A673 (cell line): ENCODE measurements around the gene INTS4. TPM values are rescaled to one million over a fixed set of nuclear protein-coding genes. Genes with fewer than 3 reads are reported as not detected.

Experiments
- BruUV-seq: library from RNA; stranded (reverse); fragments of 400-500 nt; replicated peaks from 2 replicates; lab custom pipeline; 2021; lab: Mats Ljungman, UMichigan
- CTCF ChIA-PET: fragments of 300-600 bp; sonication (Branson Sonifier 250); formaldehyde crosslinking; loops from one replicate; lab custom pipeline; 2022; ENCODE audit warnings: antibody characterized with exemption; lab: Charles Lee
- POLR2A ChIA-PET: fragments of 300-600 bp; sonication (Branson Sonifier 250); formaldehyde crosslinking; loops from one replicate; lab custom pipeline; 2022; ENCODE audit warnings: antibody characterized with exemption; ENCODE audit not compliant: low non-redundant PET; lab: Charles Lee
- DNase-seq: peaks from one replicate; pipeline ENCODE4 v3.0.0-alpha.2; 2015; ENCODE audit warnings: low spot score
- H3K27ac ChIP-seq: fragments of 200-600 bp; sonication (generic); 2 replicates; pipeline ENCODE4 v1.5.1; 2016; ENCODE audit warnings: mixed run types, low read depth, mild to moderate bottlenecking, mixed read lengths, antibody characterized with exemption, low read length; ENCODE audit not compliant: poor library complexity, severe bottlenecking
- H3K27me3 ChIP-seq: fragments of 200-600 bp; sonication (generic); replicated peaks from 2 replicates; pipeline ENCODE4 v1.6.1; 2017; ENCODE audit warnings: mixed run types, low read depth, mild to moderate bottlenecking, mixed read lengths, antibody characterized with exemption, low read length; ENCODE audit not compliant: insufficient read depth, poor library complexity
- H3K36me3 ChIP-seq: fragments of 200-600 bp; sonication (generic); 2 replicates; pipeline ENCODE4 v1.6.1; 2016; ENCODE audit warnings: mixed run types, mild to moderate bottlenecking, mixed read lengths, antibody characterized with exemption, low read length; ENCODE audit not compliant: insufficient read depth, poor library complexity, severe bottlenecking
- H3K4me1 ChIP-seq: fragments of 200-600 bp; sonication (generic); 2 replicates; pipeline ENCODE4 v1.6.1; 2017; ENCODE audit warnings: mixed run types, mild to moderate bottlenecking, mixed read lengths, antibody characterized with exemption, low read length; ENCODE audit not compliant: insufficient read depth, poor library complexity, severe bottlenecking
- H3K4me3 ChIP-seq: fragments of 200-600 bp; sonication (generic); 2 replicates; pipeline ENCODE4 v1.5.1; 2016; ENCODE audit warnings: low read depth, mixed run types, mild to moderate bottlenecking, mixed read lengths, low read length; ENCODE audit not compliant: poor library complexity, severe bottlenecking
- H3K9me3 ChIP-seq: fragments of 200-600 bp; sonication (generic); 2 replicates; pipeline ENCODE4 v1.6.1; 2016; ENCODE audit warnings: mixed run types, low read depth, mild to moderate bottlenecking, mixed read lengths, antibody characterized with exemption, low read length; ENCODE audit not compliant: poor library complexity, severe bottlenecking
- EZH2 ChIP-seq: fragments of 200-600 bp; sonication (generic); IDR thresholded peaks from 2 replicates; pipeline ENCODE4 v1.6.1; 2017; ENCODE audit warnings: borderline replicate concordance, low read depth, mild to moderate bottlenecking, mixed read lengths, antibody characterized with exemption, low read length; ENCODE audit not compliant: poor library complexity, severe bottlenecking
- intact Hi-C: fragments of 100-400 bp; cut with micrococcal nuclease; formaldehyde crosslinking; loops from one replicate; pipeline ENCODE4 v1.10.0; 2022; ENCODE audit not compliant: unreplicated experiment
- total RNA-seq: library from RNA; stranded (reverse); gene quantifications from 2 replicates; pipeline ENCODE4 v1.2.3, GENCODE V29; 2021
- TF ChIP-seq, protein P1 (sequence below): fragments of 300-800, 200-600 bp; sonication (generic); conservative IDR thresholded peaks from 2 replicates; pipeline ENCODE4 v1.5.1; 2017; ENCODE audit warnings: low read depth, mild to moderate bottlenecking, antibody characterized with exemption, low read length, moderate library complexity, mixed read lengths

Gene INTS4
- total RNA-seq, 1 experiment from 2014 or later, result 66.1 TPM

DNA sequence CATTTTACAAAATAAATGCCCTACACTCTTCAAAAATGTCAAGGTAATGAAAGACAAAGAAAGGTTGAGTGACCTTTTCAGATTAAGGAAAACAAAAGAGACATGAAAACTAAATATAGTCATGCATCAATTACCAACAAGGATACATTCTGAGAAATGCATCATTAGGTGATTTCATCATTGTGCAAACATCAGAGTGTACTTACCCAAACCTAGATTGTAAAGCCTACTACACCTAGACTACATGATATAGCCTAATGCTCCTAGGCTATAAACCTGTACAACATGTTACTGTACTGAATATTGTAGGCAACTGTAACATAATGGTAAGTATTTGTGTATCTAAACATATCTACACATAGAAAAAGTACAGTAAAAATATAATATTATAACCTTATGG is 26.7 kb downstream of the INTS4 start:
- DNase-seq, result no peak
- intact Hi-C loops, result no loop called here
- no peaks in the 10 kb centered on the region for H3K36me3 ChIP-seq
- no peak for TF ChIP-seq EZH2
- TF ChIP-seq, protein P1, sequence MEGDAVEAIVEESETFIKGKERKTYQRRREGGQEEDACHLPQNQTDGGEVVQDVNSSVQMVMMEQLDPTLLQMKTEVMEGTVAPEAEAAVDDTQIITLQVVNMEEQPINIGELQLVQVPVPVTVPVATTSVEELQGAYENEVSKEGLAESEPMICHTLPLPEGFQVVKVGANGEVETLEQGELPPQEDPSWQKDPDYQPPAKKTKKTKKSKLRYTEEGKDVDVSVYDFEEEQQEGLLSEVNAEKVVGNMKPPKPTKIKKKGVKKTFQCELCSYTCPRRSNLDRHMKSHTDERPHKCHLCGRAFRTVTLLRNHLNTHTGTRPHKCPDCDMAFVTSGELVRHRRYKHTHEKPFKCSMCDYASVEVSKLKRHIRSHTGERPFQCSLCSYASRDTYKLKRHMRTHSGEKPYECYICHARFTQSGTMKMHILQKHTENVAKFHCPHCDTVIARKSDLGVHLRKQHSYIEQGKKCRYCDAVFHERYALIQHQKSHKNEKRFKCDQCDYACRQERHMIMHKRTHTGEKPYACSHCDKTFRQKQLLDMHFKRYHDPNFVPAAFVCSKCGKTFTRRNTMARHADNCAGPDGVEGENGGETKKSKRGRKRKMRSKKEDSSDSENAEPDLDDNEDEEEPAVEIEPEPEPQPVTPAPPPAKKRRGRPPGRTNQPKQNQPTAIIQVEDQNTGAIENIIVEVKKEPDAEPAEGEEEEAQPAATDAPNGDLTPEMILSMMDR, result no peak
- BruUV-seq, result no TSS peak
- no peaks in the 10 kb centered on the region for H3K9me3 ChIP-seq
- no peak overlapping the region for H3K27ac ChIP-seq
- POLR2A ChIA-PET, result interaction anchor here (0.8 kb wide), 1 partner anchor 18 kb away, joined by 3 read pairs; no protein-coding TSS in a partner anchor
- CTCF ChIA-PET, result no interaction called here
- no peaks in the 10 kb centered on the region for H3K27me3 ChIP-seq
- H3K4me3 ChIP-seq, result no peak overlapping the region
- no peaks in the 10 kb centered on the region for H3K4me1 ChIP-seq

GRCh38 chr11:77967121-77967520 is 27.3 kb downstream of the INTS4 start:
- Histone ChIP-seq H3K4me3 (no peak overlapping the region), H3K4me1 (no peaks in the 10 kb centered on the region), H3K27me3 (no peaks in the 10 kb centered on the region), H3K9me3 (no peaks in the 10 kb centered on the region), H3K27ac (no peak overlapping the region), H3K36me3 (no peaks in the 10 kb centered on the region)
- intact Hi-C loops, result no loop called here
- CTCF ChIA-PET, result no interaction called here
- BruUV-seq, result no TSS peak
- TF ChIP-seq, protein P1, result no peak
- no peak for TF ChIP-seq EZH2
- POLR2A ChIA-PET, result interaction anchor here (0.6 kb wide), 1 partner anchor 277 kb away, joined by 5 read pairs; no protein-coding TSS in a partner anchor
- no peak for DNase-seq

- intact Hi-C loops, result no loop called here
- TF ChIP-seq, protein P1, result no peak
- TF ChIP-seq EZH2, result no peak
- H3K27me3 ChIP-seq, result no peaks in the 10 kb centered on the region
- POLR2A ChIA-PET, result no interaction called here
- BruUV-seq, result no TSS peak
- H3K27ac ChIP-seq, result no peak overlapping the region
- H3K36me3 ChIP-seq, result no peaks in the 10 kb centered on the region
- CTCF ChIA-PET, result no interaction called here
- DNase-seq, result no peak
- no peaks in the 10 kb centered on the region for H3K9me3 ChIP-seq
- no peaks in the 10 kb centered on the region for H3K4me1 ChIP-seq
- H3K4me3 ChIP-seq, result no peak overlapping the region
Observed at GRCh38 chr11:77966338-77966737, 28.1 kb downstream of the INTS4 start.
